Endothelial cell of umbilical vein (primary cell): ENCODE results near the gene COL18A1. TPM values are rescaled to one million over a fixed set of nuclear protein-coding genes. Genes with fewer than 3 reads are reported as not detected.
"Not testable (repeated sequence)": the region's sequence is repeated elsewhere in the genome, so short reads cannot be mapped to it uniquely, and the experiment has no call there.

Experiments
- BruUV-seq: library from RNA; stranded (reverse); fragments of 400-500 nt; replicated peaks from 2 replicates; lab custom pipeline; 2021; lab: Mats Ljungman, UMichigan
- CTCF ChIA-PET: fragments of 300-600, 350-600 bp; sonication (Branson Sonifier 250); formaldehyde crosslinking; loops from one replicate; lab custom pipeline; 2021; ENCODE audit warnings: antibody characterized with exemption, inconsistent platforms; lab: Charles Lee
- POLR2A ChIA-PET: fragments of 300-600, 350-600 bp; sonication (Branson Sonifier 250); formaldehyde crosslinking; loops from one replicate; lab custom pipeline; 2021; ENCODE audit warnings: antibody characterized with exemption, inconsistent platforms; lab: Charles Lee
- DNase-seq: peaks from one replicate; pipeline ENCODE4 v3.0.0-alpha.2; 2011; ENCODE audit warnings: low read depth, low spot score
- FAIRE-seq: peaks from 2 replicates; lab custom pipeline; 2011; peaks lifted over from hg19 to GRCh38; lab: Jason Lieb, UNC
- H2AFZ ChIP-seq: 2 replicates; pipeline ENCODE4 v1.6.0; 2012; ENCODE audit warnings: low read depth, low read length, control low read depth, inconsistent platforms
- H3K27ac ChIP-seq: 2 replicates; pipeline ENCODE4 v1.5.1; 2011; ENCODE audit warnings: low read depth, mild to moderate bottlenecking, control low read depth, low read length, moderate library complexity; ENCODE audit not compliant: insufficient read depth
- H3K27me3 ChIP-seq, 2 experiments: 2 replicates each; pipeline versions ENCODE4 v1.6.0 to v1.6.1; 2011; ENCODE audit warnings: low read length in 2 of 2, mixed read lengths in 1 of 2; ENCODE audit not compliant: control insufficient read depth in 2 of 2, insufficient read depth in 2 of 2
- H3K36me3 ChIP-seq, 2 experiments: 2 replicates in 1 of 2; 3 replicates in 1 of 2; pipeline ENCODE4 v1.5.1; 2011; ENCODE audit warnings: low read length in 2 of 2, mild to moderate bottlenecking in 1 of 2, moderate library complexity in 1 of 2; ENCODE audit not compliant: control insufficient read depth in 2 of 2, insufficient read depth in 2 of 2; ENCODE audit errors: extremely low read depth in 1 of 2
- H3K4me1 ChIP-seq: 3 replicates; pipeline ENCODE4 v1.5.1; 2011; ENCODE audit warnings: mild to moderate bottlenecking, low read length; ENCODE audit not compliant: control insufficient read depth, insufficient read depth; ENCODE audit errors: extremely low read depth
- H3K4me2 ChIP-seq: 2 replicates; pipeline ENCODE4 v1.6.1; 2011; ENCODE audit warnings: low read length, control low read depth, mixed read lengths; ENCODE audit not compliant: insufficient read depth
- H3K4me3 ChIP-seq, 3 experiments: fragments of 200-600 bp in 1 of 3; sonication (generic), shearing (Covaris generic) in 1 of 3; replicated peaks in 1 of 3; 2 replicates each; pipeline ENCODE4 v1.5.1; 2011 to 2016; ENCODE audit warnings: control low read depth in 3 of 3, low read length in 3 of 3, mild to moderate bottlenecking in 2 of 3, inconsistent platforms in 1 of 3, low read depth in 1 of 3, moderate library complexity in 1 of 3; ENCODE audit not compliant: insufficient read depth in 1 of 3
- H3K79me2 ChIP-seq: 2 replicates; pipeline ENCODE4 v1.6.0; 2012; ENCODE audit warnings: low read length, inconsistent platforms; ENCODE audit not compliant: control insufficient read depth, insufficient read depth
- H3K9ac ChIP-seq: replicated peaks from 2 replicates; pipeline ENCODE3; 2011; ENCODE audit warnings: low read length, control low read depth; ENCODE audit not compliant: insufficient read depth; ENCODE audit errors: extremely low read depth
- H3K9me1 ChIP-seq: replicated peaks from 3 replicates; pipeline ENCODE4 v1.6.0; 2011; ENCODE audit warnings: mild to moderate bottlenecking, low read length; ENCODE audit not compliant: control insufficient read depth, insufficient read depth; ENCODE audit errors: extremely low read depth
- H3K9me3 ChIP-seq: replicated peaks from 2 replicates; pipeline ENCODE4 v1.5.1; 2012; ENCODE audit warnings: low read length, inconsistent platforms; ENCODE audit not compliant: control insufficient read depth, insufficient read depth
- H4K20me1 ChIP-seq: replicated peaks from 2 replicates; pipeline ENCODE3; 2011; ENCODE audit warnings: mild to moderate bottlenecking, low read length; ENCODE audit not compliant: control insufficient read depth, insufficient read depth; ENCODE audit errors: extremely low read depth
- EZH2 ChIP-seq: IDR thresholded peaks from 2 replicates; pipeline ENCODE4 v1.6.1; 2012; ENCODE audit warnings: borderline replicate concordance, low read depth, mild to moderate bottlenecking, moderate library complexity, low read length, inconsistent platforms; ENCODE audit not compliant: severe bottlenecking
- FOS ChIP-seq: IDR thresholded peaks from 2 replicates; pipeline ENCODE4 v1.6.1; 2011; ENCODE audit warnings: mild to moderate bottlenecking, low read length, moderate library complexity, borderline replicate concordance; ENCODE audit not compliant: insufficient read depth
- GATA2 ChIP-seq: IDR thresholded peaks from 2 replicates; pipeline ENCODE4 v1.7.0; 2011; ENCODE audit warnings: low read depth, mild to moderate bottlenecking, moderate library complexity, mixed read lengths, low read length; ENCODE audit not compliant: insufficient read length, insufficient read depth
- JUN ChIP-seq: IDR thresholded peaks from 2 replicates; pipeline ENCODE4 v1.6.1; 2011; ENCODE audit warnings: borderline replicate concordance, low read depth; ENCODE audit not compliant: insufficient read length, insufficient read depth
- MYC ChIP-seq: IDR thresholded peaks from one replicate; pipeline ENCODE4 v1.6.1; 2011; ENCODE audit warnings: mild to moderate bottlenecking, low read depth, low read length
- POLR2A ChIP-seq: IDR thresholded peaks from 2 replicates; pipeline ENCODE4 v1.6.1; 2012; ENCODE audit warnings: low read depth, mild to moderate bottlenecking, control low read depth, low read length
- POLR2AphosphoS5 ChIP-seq: IDR thresholded peaks from 2 replicates; pipeline ENCODE4 v1.6.1; 2012; ENCODE audit warnings: low read depth, mild to moderate bottlenecking, control low read depth, low read length, moderate library complexity; ENCODE audit not compliant: insufficient read depth
- dilution Hi-C: fragments of 300-500 bp; cut with MboI; formaldehyde crosslinking; loops from one replicate; pipeline ENCODE4 v1.15.0; 2019; ENCODE audit warnings: low sequenced_read_pairs; ENCODE audit not compliant: extremely low pct_ligation_motif_present
- intact Hi-C: fragments of 100-400 bp; cut with micrococcal nuclease; formaldehyde crosslinking; loops from one replicate; pipeline ENCODE4 v1.10.0; 2022
- polyA plus RNA-seq, 4 experiments: library from polyadenylated mRNA; depleted of rRNA in 3 of 4; stranded (reverse) in 3 of 4; unstranded in 1 of 4; fragments of >200 nt; gene quantifications; 2 replicates each; pipeline versions ENCODE4 v1.2.1 to v1.2.3, GENCODE V29; 2011 to 2012; ENCODE audit warnings: missing spikeins in 1 of 4
- total RNA-seq: library from RNA; stranded (reverse); gene quantifications from 2 replicates; pipeline ENCODE4 v1.2.3, GENCODE V29; 2021
- TF ChIP-seq, protein P1 (sequence below), 2 donors: IDR thresholded peaks; 1 replicate in 1 of 2; 2 replicates in 1 of 2; pipeline ENCODE4 v1.5.1; 2011; ENCODE audit warnings: low read length in 2 of 2, mild to moderate bottlenecking in 2 of 2, moderate library complexity in 2 of 2, control low read depth in 1 of 2, inconsistent platforms in 1 of 2, low read depth in 1 of 2; ENCODE audit not compliant: insufficient read depth in 1 of 2; ENCODE audit errors: extremely low read depth in 1 of 2
- TF ChIP-seq, protein P2 (sequence below): IDR thresholded peaks from 2 replicates; pipeline ENCODE4 v1.6.1; 2011; ENCODE audit not compliant: insufficient read depth, insufficient read length

The COL18A1 gene
- total and polyA plus RNA-seq, 2 donors (not counting 3 experiments of a cell fraction or from before 2014, with no cell fraction given), result 198 to 252 TPM

DNA sequence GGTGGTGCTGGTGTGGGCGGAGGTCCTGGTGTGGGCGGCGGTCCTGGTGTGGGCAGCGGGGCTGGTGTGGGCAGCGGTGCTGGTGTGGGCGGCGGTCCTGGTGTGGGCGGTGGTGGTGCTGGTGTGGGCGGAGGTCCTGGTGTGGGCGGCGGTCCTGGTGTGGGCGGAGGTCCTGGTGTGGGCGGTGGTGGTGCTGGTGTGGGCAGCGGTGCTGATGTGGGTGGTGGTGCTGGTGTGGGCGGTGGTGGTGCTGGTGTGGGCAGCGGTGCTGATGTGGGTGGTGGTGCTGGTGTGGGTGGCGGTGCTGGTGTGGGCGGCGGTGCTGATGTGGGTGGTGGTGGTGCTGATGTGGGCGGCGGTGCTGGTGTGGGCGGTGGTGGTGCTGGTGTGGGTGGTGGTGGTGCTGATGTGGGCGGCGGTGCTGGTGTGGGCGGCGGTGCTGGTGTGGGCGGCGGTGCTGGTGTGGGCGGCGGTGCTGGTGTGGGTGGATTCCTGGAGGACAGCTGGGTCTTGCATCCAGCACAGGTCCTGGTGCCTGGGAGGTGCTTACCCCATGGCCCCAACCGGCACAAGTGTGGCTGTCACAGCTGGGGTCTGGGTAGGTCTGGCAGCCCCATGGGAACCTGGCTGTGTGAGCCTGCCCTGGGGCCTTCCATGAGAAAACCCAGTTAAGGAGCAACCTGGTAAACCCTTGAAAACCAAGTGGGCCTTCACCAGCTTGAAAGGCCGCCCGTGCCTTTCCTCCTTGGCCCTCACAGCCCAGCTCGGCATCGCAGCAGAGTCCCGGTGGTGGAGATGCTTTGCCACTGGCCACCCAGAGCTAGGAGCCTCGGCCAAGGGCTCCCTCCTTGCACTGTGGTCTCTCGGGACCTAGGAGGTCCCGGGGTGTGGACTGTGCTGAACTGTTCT, 38.0 kb downstream of the COL18A1 start:
- H3K36me3 ChIP-seq, dilution Hi-C loops, intact Hi-C loops, H2AFZ ChIP-seq, FAIRE-seq, H3K9ac ChIP-seq, H3K27me3 ChIP-seq, H3K9me1 ChIP-seq, DNase-seq, H3K9me3 ChIP-seq, H4K20me1 ChIP-seq, H3K4me2 ChIP-seq, H3K27ac ChIP-seq, H3K4me3 ChIP-seq, BruUV-seq: not testable (repeated sequence)
- Histone ChIP-seq H3K4me1 (peaks cover 15% of the 10 kb centered on the region), H3K79me2 (peaks cover 76% of the 10 kb centered on the region)
- CTCF ChIA-PET, result interaction anchor here (1.3 kb wide), 1 partner anchor 28 kb away, joined by 3 read pairs; no protein-coding TSS in a partner anchor
- POLR2A ChIA-PET, result interaction anchor here (0.6 kb wide), 1 partner anchor 31 kb away, joined by 3 read pairs; no protein-coding TSS in a partner anchor

DNA sequence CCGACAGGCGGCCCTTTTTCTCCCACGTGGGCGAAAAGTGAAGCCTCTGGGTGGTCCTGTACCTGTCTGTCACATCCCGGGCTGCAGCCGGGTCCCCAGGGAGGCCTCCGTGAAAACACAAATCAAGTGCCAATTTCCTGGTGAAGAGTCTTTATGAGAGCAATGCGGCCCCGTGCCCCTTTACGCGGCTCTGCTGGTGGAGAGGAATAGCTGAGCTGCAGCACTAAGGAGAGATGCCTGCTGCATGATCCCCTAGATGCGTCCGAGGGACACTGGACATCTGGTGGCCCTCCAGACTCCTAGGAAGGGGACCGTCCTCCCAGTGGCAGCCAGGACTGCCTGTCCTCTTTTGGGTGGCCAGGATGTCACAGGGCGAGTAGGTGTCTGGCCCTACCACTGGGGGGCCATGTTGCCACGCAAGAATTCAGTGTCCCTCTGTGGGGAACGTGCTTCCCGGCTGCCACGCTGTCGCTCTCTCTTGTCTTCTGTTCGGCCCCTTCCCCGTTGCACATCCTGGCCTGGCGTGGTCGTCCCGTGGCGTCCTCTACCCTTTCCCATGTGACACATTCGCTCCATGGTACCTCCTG, 38.7 kb downstream of the COL18A1 start:
- Histone ChIP-seq H3K79me2 (peaks cover 78% of the 10 kb centered on the region), H3K27me3 (no peaks in the 10 kb centered on the region), H3K4me2 (no peak overlapping the region), H3K4me3 (no peak overlapping the region), H2AFZ (no peak overlapping the region), H3K9me1 (no peaks in the 10 kb centered on the region), H3K4me1 (peaks cover 10% of the 10 kb centered on the region), H3K9ac (no peak overlapping the region), H4K20me1 (no peaks in the 10 kb centered on the region), H3K9me3 (no peaks in the 10 kb centered on the region), H3K36me3 (no peaks in the 10 kb centered on the region), H3K27ac (no peak overlapping the region)
- POLR2A ChIA-PET, result no interaction called here
- CTCF ChIA-PET, result interaction anchor here (1.3 kb wide), 1 partner anchor 27 kb away, joined by 3 read pairs; no protein-coding TSS in a partner anchor
- TF ChIP-seq MYC (no peak), GATA2 (no peak), EZH2 (no peak), POLR2A (no peak), POLR2AphosphoS5 (no peak), FOS (no peak), JUN (no peak)
- TF ChIP-seq, protein P1, sequence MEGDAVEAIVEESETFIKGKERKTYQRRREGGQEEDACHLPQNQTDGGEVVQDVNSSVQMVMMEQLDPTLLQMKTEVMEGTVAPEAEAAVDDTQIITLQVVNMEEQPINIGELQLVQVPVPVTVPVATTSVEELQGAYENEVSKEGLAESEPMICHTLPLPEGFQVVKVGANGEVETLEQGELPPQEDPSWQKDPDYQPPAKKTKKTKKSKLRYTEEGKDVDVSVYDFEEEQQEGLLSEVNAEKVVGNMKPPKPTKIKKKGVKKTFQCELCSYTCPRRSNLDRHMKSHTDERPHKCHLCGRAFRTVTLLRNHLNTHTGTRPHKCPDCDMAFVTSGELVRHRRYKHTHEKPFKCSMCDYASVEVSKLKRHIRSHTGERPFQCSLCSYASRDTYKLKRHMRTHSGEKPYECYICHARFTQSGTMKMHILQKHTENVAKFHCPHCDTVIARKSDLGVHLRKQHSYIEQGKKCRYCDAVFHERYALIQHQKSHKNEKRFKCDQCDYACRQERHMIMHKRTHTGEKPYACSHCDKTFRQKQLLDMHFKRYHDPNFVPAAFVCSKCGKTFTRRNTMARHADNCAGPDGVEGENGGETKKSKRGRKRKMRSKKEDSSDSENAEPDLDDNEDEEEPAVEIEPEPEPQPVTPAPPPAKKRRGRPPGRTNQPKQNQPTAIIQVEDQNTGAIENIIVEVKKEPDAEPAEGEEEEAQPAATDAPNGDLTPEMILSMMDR (IDR thresholded peaks at IDR 0.05; ENCODE audit: extremely low read depth in 1 of 2, insufficient read depth in 1 of 2, low read depth in 1 of 2, low read length in 2 of 2), result no peak
- TF ChIP-seq, protein P2, sequence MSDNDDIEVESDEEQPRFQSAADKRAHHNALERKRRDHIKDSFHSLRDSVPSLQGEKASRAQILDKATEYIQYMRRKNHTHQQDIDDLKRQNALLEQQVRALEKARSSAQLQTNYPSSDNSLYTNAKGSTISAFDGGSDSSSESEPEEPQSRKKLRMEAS, result no peak
- no TSS peak for BruUV-seq
- dilution Hi-C loops, result no loop called here
- intact Hi-C loops, result no loop called here
- no peak for DNase-seq
- FAIRE-seq, result no peak
